Endometrial microvascular endothelial cells (primary cell): ENCODE data around the gene SORCS2. TPM values are rescaled to one million over a fixed set of nuclear protein-coding genes. Genes with fewer than 3 reads are reported as not detected.

Experiments
- in situ Hi-C: cut with HindIII; loops from 2 replicates; pipeline ENCODE4 v1.10.0; 2017; ENCODE audit warnings: low sequenced_read_pairs, low pct_unique_long_range_greater_than_20kb; ENCODE audit errors: inconsistent ontology term
- total RNA-seq: library from RNA; depleted of rRNA; stranded (reverse); fragments of >200 nt; gene quantifications from one replicate; pipeline ENCODE4 v1.2.3, GENCODE V29; 2015; ENCODE audit errors: inconsistent ontology term

SORCS2 gene
- total RNA-seq, 1 donor from 2014 or later, result not detected

GRCh38 chr4:7664106-7664505 is 471.8 kb downstream of the SORCS2 start:
- in situ Hi-C loops, result no loop called here

GRCh38 chr4:7665321-7665720 is 473.0 kb downstream of the SORCS2 start:
- in situ Hi-C loops, result no loop called here

- in situ Hi-C loops, result no loop called here
These were observed 473.7 kb downstream of the SORCS2 start for GRCh38 chr4:7666011-7666410.

GRCh38 chr4:7666744-7667143 is 474.4 kb downstream of the SORCS2 start:
- in situ Hi-C loops, result no loop called here

GRCh38 chr4:7668271-7668670 is 475.9 kb downstream of the SORCS2 start:
- in situ Hi-C loops, result no loop called here

GRCh38 chr4:7668826-7669225 is 476.5 kb downstream of the SORCS2 start:
- in situ Hi-C loops, result no loop called here

GRCh38 chr4:7672601-7673000 is 480.3 kb downstream of the SORCS2 start:
- in situ Hi-C loops, result no loop called here

GRCh38 chr4:7673121-7673520 is 480.8 kb downstream of the SORCS2 start:
- in situ Hi-C loops, result no loop called here

- in situ Hi-C loops, result no loop called here
These were observed 482.4 kb downstream of the SORCS2 start for GRCh38 chr4:7674706-7675105.

GRCh38 chr4:7675136-7675535 is 482.8 kb downstream of the SORCS2 start:
- in situ Hi-C loops, result no loop called here

- in situ Hi-C loops, result no loop called here
These were observed 483.4 kb downstream of the SORCS2 start for GRCh38 chr4:7675612-7676320.

GRCh38 chr4:7676398-7676922 is 484.1 kb downstream of the SORCS2 start:
- in situ Hi-C loops, result no loop called here

- in situ Hi-C loops, result no loop called here
These were observed 484.7 kb downstream of the SORCS2 start for GRCh38 chr4:7677086-7677485.

GRCh38 chr4:7677799-7678301 is 485.5 kb downstream of the SORCS2 start:
- in situ Hi-C loops, result no loop called here

- in situ Hi-C loops, result no loop called here
These were observed 486.0 kb downstream of the SORCS2 start for GRCh38 chr4:7678318-7678852.

GRCh38 chr4:7679406-7680040 is 487.2 kb downstream of the SORCS2 start:
- in situ Hi-C loops, result no loop called here

GRCh38 chr4:7680106-7680505 is 487.8 kb downstream of the SORCS2 start:
- in situ Hi-C loops, result no loop called here

GRCh38 chr4:7680731-7681130 is 488.4 kb downstream of the SORCS2 start:
- in situ Hi-C loops, result no loop called here

GRCh38 chr4:7683126-7683703 is 490.9 kb downstream of the SORCS2 start:
- in situ Hi-C loops, result no loop called here

GRCh38 chr4:7684294-7684693 is 492.0 kb downstream of the SORCS2 start:
- in situ Hi-C loops, result no loop called here
